Measurements from ENCODE around the gene PLEKHM3.

- TF ChIP-seq POLR2A (IDR thresholded peaks at IDR 0.05; ENCODE audit: low read depth, low read length): no peak
- TF ChIP-seq POLR2AphosphoS5 (IDR thresholded peaks at IDR 0.05; ENCODE audit: low read depth, low read length): no peak
These were observed 224.1 kb downstream of the PLEKHM3 start for GRCh38 chr2:207801259-207801658.

Measured in GM12891 (cell line).